OCI-LY7 (cell line): ENCODE measurements around the gene KIAA0930.

Source experiments
- EZH2phosphoT487 ChIP-seq: fragments of 200-600 bp; sonication (generic); IDR thresholded peaks from 2 replicates; pipeline ENCODE4 v1.6.1; 2018; ENCODE audit warnings: low read depth, borderline replicate concordance, mild to moderate bottlenecking, mixed run types, antibody characterized with exemption, low read length, moderate library complexity, mixed read lengths
- TF ChIP-seq, protein P1 (sequence below): fragments of 200-600 bp; sonication (generic); conservative IDR thresholded peaks from 2 replicates; pipeline ENCODE4 v1.5.1; 2014; ENCODE audit warnings: mild to moderate bottlenecking, antibody characterized with exemption, low read length, moderate library complexity, mixed read lengths

DNA sequence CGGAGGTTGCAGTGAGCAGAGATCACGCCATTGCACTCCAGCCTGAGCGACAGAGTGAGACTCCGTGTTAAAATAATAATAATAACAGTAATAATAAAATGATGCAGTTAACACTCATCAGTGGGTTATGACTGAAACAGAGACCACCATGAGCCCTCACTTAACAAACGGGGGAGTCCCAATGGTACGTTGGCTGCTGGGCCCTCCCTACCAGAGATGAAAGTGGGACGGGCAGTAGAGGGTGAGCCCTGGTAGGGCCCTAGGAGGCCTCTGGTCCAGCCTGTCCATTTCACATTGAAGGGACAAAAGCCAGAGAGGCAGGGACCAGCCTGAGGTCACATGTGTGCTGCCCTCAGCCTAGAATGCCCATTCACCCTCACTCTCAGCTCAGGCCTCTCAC is 13.7 kb upstream of the KIAA0930 start:
- TF ChIP-seq, protein P1, sequence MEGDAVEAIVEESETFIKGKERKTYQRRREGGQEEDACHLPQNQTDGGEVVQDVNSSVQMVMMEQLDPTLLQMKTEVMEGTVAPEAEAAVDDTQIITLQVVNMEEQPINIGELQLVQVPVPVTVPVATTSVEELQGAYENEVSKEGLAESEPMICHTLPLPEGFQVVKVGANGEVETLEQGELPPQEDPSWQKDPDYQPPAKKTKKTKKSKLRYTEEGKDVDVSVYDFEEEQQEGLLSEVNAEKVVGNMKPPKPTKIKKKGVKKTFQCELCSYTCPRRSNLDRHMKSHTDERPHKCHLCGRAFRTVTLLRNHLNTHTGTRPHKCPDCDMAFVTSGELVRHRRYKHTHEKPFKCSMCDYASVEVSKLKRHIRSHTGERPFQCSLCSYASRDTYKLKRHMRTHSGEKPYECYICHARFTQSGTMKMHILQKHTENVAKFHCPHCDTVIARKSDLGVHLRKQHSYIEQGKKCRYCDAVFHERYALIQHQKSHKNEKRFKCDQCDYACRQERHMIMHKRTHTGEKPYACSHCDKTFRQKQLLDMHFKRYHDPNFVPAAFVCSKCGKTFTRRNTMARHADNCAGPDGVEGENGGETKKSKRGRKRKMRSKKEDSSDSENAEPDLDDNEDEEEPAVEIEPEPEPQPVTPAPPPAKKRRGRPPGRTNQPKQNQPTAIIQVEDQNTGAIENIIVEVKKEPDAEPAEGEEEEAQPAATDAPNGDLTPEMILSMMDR = no peak
- TF ChIP-seq EZH2phosphoT487 = no peak
